GM12892 (cell line): ENCODE data around the gene HRAS.

Source experiments
- DNase-seq: peaks from one replicate; pipeline ENCODE4 v3.0.0; 2011; ENCODE audit not compliant: insufficient read length
- FAIRE-seq: peaks from 2 replicates; lab custom pipeline; 2011; peaks lifted over from hg19 to GRCh38; lab: Jason Lieb, UNC
- POLR2A ChIP-seq: IDR thresholded peaks from 2 replicates; pipeline ENCODE4 v1.6.1; 2011; ENCODE audit warnings: low read depth, low read length, control low read depth
- POLR2AphosphoS5 ChIP-seq: IDR thresholded peaks from 2 replicates; pipeline ENCODE4 v1.6.1; 2011; ENCODE audit warnings: low read depth, low read length, control low read depth
- TAF1 ChIP-seq: IDR thresholded peaks from 2 replicates; pipeline ENCODE4 v1.6.1; 2011; ENCODE audit warnings: low read depth, mild to moderate bottlenecking, control low read depth, low read length, borderline replicate concordance

Gene HRAS

GRCh38 chr11:563066-563811 lies 27.9 kb upstream of the HRAS start:
- TF ChIP-seq TAF1 (no peak), POLR2A (no peak)
- FAIRE-seq (no peak), DNase-seq (no peak)

- TF ChIP-seq POLR2A (no peak), TAF1 (no peak), POLR2AphosphoS5 (no peak)
- no peak for DNase-seq
- no peak for FAIRE-seq
Measured at GRCh38 chr11:562046-562645, 26.8 kb upstream of the HRAS start.

- FAIRE-seq (peak; percentile 67), DNase-seq (no peak)
- TF ChIP-seq TAF1 (no peak), POLR2AphosphoS5 (no peak), POLR2A (no peak)
Measured at GRCh38 chr11:561148-562003, 26.0 kb upstream of the HRAS start.

GRCh38 chr11:560305-561147 lies 25.1 kb upstream of the HRAS start, which contains the start of the genes LMNTD2 and RASSF7:
TSS of gene LMNTD2 (minus strand) at chr11:560738. CDS start at chr11:560716, 22 bp downstream.
TSS of gene RASSF7 (plus strand) at chr11:560970. CDS start at chr11:561769, 799 bp downstream.
- TF ChIP-seq POLR2AphosphoS5 = no peak
- TF ChIP-seq POLR2A = 0 out of 2 replicates have a peak, but pooled peaks have one; percentile 20
- peak; percentile 100 for DNase-seq
- FAIRE-seq = peak; percentile 99

GRCh38 chr11:559712-560304 lies 24.4 kb upstream of the HRAS start:
- TF ChIP-seq POLR2A = no peak
- no peak for TF ChIP-seq TAF1
- no peak for TF ChIP-seq POLR2AphosphoS5
- FAIRE-seq = peak; percentile 38
- DNase-seq = no peak

GRCh38 chr11:559020-559620 lies 23.7 kb upstream of the HRAS start:
- TF ChIP-seq POLR2AphosphoS5 (no peak), TAF1 (no peak), POLR2A (no peak)
- DNase-seq (no peak), FAIRE-seq (no peak)

- DNase-seq (no peak), FAIRE-seq (no peak)
Measured at GRCh38 chr11:558503-558902, 23.1 kb upstream of the HRAS start.

GRCh38 chr11:557328-558132 lies 22.2 kb upstream of the HRAS start:
- TF ChIP-seq POLR2A = no peak
- no peak for TF ChIP-seq POLR2AphosphoS5
- no peak for TF ChIP-seq TAF1
- no peak for FAIRE-seq
- no peak for DNase-seq

More at GRCh38 chr11:558503-558902, 23.1 kb upstream of the HRAS start:
- no peak for TF ChIP-seq POLR2AphosphoS5
- no peak for TF ChIP-seq POLR2A
- TF ChIP-seq TAF1 = no peak

- TF ChIP-seq POLR2AphosphoS5 = no peak
- no peak for DNase-seq
- FAIRE-seq = no peak
Measured at GRCh38 chr11:556662-557256, 21.4 kb upstream of the HRAS start.
